GM21381 (cell line): ENCODE data around the gene ATRN.
"Not testable (repeated sequence)": the region's sequence is repeated elsewhere in the genome, so short reads cannot be mapped to it uniquely, and the experiment has no call there.

Source experiments
- ATAC-seq: cut with Tn5 transposase; IDR thresholded peaks from one replicate; pipeline ENCODE4 v1.9.1; 2021; ENCODE audit warnings: mild to moderate bottlenecking, moderate library complexity; ENCODE audit not compliant: unreplicated experiment

Gene ATRN

DNA sequence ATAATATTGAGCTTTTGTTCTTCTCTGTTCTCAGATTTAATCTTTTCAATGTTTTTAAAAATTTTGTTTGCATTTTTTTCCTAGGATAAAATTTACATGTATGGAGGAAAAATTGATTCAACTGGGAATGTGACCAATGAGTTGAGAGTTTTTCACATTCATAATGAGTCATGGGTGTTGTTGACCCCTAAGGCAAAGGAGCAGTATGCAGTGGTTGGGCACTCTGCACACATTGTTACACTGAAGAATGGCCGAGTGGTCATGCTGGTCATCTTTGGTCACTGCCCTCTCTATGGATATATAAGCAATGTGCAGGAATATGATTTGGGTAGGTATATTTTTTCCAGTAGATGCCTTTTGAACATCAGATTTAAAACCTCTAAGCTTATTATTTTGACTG lies 89.8 kb downstream of the ATRN start:
- ATAC-seq: no peak

DNA sequence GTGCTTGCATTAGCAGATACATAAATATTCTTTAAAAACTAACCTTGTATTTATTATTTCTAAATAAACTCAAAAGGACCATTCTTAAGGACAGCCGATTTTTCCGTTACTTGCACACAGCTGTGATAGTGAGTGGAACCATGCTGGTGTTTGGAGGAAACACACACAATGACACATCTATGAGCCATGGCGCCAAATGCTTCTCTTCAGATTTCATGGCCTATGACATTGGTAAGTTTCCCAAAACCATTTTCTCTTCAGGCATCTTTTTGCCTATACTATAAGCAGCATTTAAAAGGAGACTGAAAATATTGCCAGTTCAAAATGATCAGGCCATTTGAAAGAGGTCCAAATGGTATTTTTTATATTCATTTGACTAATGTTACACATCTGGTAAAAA lies 92.3 kb downstream of the ATRN start:
- no peak for ATAC-seq

DNA sequence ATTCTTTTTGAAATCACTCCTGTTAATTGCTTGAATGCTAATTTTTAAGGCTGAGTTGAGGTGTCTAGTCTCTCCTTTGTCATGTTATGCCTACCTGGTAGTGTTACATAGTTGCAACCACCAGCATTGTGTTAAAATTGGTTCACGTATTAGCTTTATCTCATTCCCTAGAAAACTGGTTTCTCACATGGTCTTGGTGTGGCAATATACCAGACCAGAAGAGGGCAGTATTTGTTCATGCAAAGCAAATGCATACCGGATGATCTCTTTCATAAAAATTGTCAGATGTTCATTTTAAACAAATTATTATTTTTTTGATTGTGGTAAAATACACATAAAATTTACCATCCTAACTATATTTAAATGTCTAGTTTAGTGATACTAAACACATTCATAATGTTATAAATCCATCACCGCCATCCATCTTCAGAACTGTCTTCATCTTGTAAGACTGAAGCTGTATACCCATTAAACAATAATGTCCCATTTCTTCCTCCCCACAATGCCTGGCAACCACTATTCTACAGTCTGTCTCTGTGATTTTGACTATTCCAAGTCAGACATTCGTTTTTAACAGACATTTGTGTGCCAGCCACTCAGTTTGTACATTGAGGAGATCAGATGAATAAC lies 92.8 kb downstream of the ATRN start:
- ATAC-seq: no peak

DNA sequence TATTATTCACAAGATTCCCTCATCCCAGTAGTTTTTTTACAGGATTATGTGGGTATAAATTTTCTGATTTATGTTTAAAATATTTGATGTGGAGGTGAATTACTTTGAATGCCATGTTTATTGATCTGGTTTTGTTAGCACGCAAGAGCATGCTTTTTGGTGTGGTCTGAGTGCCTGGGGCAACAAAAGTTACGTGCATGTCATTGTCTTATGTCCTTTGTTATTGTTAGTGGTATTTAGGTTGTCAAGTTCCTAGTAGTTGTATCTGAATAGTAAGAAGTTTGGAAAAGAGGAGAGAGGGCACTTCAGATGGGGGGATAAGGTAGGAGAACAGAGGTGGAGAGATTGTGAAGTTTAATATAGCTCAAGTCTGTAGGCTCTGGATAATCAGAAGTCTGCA lies 95.0 kb downstream of the ATRN start:
- ATAC-seq: no peak

DNA sequence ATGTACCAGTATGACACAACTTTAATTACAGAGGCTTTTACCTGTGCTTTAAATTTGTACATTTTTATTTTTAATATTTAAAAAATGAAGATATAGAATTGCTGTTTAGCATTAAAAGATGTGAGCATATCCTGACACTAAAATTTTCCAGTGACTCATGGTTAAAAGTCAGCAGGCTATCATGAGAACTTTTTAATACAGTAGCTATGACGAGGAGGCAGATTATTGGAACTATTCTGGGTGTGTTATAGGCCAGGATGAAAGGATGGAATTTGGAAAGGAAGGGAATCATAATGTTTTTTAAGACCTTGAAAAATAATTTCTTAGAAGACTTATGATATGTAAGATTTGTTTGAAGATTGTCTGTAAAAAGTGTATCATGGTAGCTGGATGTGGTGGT lies 101.3 kb downstream of the ATRN start:
- no peak for ATAC-seq

DNA sequence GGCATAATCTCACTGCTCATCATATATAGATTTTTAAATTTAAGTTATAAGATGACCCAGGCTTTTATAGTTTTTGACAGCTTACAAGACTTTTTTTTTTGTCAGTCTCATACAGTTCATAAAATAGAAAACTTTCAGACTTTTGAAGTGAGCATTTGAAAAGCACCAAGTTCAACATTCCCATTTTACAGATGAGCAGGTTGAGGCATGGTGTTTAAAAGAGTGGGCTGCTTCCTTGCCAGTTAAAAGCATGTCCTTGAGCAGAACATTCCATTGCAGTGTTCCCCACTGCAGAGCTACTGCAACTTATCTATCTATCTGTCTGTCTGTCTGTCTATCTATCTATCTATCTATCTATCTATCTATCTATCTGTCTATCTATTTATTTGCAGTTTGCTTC lies 105.5 kb downstream of the ATRN start:
- ATAC-seq: no peak

DNA sequence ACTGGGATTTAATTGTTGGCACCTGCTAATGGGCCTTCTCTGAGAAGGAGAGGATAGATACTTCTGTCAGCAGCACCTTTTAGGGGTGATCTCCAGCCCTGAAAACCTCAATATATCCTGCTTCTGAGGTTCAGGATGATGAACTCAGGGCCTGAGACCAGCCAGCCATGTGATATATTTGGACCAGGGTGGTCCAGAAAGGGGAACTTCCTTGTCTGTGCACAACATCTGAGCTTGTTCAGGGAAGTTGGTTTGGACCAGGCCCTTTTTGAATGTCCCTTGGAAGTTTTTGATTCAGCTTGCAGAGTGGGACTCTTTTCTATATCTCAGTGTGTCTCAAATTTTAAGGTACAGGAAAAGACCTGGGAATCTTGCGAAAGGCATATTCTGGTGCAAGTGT lies 106.5 kb downstream of the ATRN start:
- no peak for ATAC-seq

DNA sequence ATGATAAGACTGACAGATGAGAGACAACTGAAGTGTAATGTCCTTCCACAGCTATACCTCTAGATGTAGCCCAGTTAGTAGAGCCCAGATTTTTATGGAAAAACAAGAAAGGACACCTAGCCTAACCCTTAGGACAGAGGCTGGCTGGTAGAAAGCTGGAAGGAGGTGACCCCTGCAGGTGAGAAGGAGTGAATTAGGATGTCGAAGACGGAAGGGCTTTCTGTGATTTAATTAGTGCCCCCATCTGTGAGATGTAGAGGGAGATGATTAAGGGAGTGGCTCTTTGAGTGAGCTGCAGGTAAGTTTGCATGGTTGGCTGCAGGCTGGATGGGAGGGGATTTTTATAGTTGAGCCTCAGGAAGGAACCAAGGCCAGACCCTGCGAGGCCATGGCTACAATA lies 109.6 kb downstream of the ATRN start:
- ATAC-seq: no peak

DNA sequence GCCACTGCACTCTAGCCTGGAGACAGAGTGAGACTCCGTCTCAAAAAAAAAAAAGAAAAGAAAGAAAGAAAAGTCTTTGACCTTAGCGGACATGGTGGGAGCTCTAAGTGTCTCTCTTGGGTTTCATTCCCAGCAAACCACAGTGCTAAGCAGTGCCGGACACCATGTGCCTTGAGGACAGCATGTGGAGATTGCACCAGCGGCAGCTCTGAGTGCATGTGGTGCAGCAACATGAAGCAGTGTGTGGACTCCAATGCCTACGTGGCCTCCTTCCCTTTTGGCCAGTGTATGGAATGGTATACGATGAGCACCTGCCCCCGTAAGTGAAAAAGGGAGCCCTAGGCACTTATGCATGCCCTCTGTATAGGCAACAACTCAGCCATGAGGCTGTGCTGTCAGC lies 112.9 kb downstream of the ATRN start:
- no peak for ATAC-seq

DNA sequence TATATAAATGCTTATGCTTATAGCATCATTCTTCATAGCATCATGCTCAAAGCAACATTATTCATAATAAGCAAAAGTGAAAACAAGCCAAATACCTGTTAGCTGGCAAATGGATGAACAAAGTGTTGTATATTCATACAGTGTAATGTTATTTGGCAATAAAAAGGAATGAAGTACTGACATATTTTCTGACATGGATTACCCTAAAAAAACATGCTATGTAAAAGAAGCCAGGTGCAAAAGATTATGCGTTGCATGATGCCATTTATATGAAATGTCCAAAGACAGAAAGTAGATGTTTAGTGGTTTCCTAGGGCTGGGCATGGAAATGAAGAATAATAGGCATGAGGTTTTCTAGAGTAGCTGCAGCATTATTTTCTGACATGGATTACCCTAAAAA lies 115.3 kb downstream of the ATRN start:
- ATAC-seq: no peak

DNA sequence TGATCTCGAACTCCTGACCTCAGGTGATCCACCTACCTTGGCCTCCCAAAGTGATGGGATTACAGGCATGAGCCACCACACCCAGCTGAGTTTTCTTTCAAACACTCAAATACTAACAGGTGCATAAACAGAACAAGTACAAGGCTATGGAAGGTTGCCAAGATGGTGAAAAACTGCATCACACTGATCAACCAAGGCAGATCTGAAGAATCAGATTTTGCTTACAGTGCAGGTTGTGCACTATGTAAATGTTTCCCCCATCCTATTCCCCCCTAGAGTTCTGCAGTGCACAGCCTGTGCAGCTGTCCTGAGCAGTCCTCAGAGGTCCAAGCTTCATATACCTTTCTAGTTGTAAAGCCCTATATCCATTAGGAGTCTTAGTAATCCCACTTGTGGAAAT lies 119.3 kb downstream of the ATRN start:
- ATAC-seq: no peak

DNA sequence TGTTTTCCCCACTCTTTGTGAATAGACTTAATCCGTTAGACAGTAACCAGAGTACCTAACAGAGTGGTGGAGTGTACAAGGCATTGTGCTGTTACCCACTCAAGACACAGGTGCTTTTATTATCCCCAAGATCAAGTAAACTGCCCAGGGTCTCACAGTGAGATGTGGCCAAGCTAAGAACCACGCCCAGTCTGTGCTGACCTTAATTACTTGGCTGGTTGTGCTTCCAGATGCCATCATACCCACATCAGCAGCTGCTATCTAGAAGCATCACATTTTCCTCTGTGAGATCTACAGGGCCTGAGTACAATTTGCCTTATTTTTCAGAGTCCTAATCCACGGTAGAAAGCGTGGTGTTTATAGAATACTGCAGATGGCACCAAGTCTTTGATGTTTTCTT lies 122.1 kb downstream of the ATRN start:
- no peak for ATAC-seq

DNA sequence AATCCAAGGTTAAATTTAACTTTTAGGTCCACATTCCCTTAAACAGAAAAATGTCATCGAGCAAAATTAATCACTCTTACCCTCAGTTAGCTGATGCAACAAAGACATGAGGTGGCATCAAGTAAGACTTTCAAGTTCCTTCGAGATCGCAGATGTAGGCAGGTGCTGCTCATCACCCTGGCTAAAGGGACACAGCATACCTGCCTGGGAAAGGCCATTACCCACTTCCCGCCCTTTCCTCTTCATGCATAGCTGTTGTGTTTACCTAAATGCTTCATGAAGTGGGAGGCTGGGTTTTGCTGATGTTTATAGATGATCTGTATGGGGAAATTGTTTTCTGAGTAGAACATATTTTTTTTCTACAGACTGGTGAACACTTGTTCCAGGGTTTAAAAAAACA lies 124.7 kb downstream of the ATRN start:
- ATAC-seq: no peak

DNA sequence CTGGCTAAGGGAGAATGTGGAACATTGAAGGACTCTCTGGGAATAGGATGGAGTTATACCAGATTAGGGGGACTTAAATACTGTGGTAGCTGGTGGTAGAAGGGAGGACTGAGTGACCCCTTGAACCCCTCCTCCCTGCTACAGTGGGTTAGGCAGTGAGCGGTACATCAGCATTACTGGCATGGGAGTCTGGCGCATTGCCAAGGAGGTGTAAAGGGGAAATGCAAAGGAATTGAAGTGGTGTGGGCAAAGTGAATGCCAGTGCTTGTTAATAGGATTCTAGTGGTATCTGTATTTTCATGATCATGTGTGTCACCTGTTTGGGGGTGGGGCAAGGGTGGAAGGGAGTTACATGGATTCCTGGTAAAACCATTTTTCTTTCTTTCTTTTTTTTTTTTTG lies 132.3 kb downstream of the ATRN start:
- no peak for ATAC-seq

DNA sequence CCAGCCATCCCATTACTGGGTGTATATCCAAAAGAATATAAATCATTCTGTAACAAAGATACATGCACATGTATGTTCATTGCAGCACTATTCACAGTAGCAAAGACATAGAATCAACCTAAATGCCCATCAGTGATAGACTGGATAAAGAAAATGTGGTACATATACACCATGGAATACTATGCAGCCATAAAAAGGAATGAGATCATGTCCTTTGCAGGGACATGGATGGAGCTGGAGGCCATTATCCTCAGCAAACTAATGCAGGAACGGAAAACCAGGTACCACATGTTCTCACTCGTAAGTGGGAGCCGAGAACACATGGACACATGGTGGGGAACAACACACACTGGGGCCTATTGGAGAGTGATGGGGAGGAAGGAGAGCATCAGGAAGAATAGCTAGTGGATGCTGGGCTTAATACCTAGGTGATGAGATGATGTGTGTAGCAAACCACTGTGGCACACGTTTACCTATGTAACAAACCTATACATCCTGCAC lies 134.6 kb downstream of the ATRN start:
- ATAC-seq: not testable (repeated sequence)

DNA sequence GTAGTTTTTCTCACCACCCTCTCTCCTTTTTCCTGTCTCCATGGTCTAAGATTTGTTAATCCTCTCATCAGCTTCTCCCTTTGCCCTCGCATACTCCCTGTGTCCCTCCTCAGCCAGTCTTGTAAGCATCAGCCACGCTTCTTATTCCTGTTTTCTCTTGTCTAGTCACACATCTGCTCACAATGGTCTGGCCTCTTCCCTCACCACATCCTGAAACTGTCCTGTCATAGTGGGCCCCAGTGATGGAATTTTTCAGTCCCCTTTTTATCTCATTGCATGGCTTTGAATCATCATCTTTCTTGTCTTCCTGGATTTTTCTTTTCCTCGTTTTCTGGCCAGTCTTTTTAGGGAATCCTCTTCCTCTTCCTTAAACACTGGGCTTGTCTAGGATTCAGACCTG lies 135.2 kb downstream of the ATRN start:
- no peak for ATAC-seq

DNA sequence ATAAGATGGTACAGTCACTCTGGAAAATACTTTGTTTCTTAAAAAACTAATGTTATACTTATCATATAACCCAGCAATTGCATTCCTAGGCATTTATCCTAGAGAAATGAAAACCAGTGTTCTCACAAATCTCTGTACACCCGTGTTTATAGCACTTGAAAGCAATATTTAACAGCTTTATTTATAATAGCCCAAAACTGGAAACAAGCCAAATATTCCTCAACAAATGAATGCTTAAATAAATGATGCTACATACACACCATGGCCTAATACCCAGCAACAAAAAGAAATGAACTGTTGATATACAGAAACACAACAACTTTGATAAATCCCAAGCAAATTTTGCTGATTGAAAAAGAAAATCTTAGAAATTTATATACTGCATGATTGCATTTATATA lies 141.1 kb downstream of the ATRN start:
- ATAC-seq: no peak

DNA sequence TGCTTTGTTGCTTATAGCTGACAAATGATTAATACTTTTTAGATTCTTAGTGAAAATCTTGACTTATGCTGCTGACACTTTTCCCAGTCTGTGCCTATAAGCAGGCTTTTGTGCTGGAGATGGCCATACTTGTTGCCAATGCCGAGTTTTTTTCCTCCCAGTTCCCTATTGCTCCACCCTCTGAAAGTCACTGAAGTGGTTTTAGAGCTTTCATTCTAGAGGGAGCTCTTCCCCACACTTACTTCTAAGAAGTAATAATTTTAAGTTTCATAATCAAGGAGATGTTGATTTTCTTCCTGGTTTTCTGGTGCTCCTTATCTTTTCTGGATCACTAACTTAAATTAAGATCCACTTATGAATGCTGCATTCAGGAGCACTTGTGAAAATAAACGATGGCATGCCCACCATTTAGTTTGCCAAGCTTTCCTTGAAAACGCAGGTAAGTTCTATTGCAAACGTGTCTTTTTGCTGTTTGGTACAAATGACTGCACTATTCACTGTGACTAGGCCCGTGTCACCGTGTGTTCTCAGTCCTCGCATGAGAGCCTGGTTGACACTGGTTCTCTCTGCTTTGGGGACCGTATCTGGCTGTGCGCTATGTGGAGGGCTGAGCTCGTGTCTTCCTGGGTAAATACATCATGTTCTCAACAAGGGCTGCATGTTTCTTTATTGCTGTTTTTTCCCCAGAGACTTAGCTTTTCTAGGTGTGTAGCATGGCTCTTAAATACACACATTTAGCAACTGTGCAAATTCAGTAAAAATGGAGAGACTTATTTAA lies 142.2 kb downstream of the ATRN start:
- ATAC-seq: no peak

DNA sequence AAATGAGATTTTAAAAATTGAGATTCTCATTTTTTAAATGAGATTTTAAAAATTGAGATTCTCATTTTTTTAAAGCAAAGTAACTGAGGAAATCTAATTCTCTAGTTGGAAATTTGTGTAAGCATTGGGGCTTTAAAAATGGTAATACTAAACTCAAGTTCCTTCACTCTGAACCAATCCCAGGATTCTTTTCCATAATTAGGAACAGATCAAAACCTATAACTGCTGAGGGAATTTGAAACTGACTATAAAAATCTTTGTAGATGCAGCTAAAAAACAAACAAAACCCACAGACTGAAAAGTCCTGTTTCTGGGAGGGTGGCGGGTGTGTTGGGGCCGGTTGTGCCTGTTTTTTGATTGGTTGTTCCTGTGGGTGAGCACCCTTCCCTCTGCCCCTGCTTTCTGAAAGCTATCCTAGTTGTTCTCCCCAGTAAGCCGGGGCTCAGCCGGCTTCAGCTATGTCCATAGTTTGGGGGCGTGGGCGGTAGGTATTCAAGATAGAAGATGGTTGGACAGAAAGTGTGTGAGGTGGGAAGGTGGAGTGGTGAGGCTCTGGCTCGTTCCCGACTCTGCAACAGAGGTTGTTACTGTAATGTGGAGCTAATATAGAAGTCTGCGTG lies 143.1 kb downstream of the ATRN start:
- ATAC-seq: no peak

DNA sequence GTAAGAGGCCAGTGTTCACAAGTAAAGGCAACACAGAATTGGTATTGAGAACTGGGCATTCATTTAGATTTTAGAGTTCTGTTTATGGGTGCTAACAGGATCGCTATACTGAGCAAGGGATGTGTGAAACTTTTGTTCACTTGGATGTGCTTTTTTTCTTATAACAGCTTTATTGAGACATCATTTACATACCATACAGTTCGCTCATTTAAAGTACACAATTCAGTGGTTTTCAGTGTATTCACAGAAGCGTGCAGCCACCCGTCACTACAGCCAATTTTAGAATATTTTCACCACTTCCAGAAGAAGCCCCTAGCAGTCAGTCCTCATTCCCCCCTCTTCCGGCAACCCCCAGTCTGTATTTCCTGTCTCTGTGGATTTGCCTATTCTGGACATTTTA lies 143.6 kb downstream of the ATRN start:
- no peak for ATAC-seq

DNA sequence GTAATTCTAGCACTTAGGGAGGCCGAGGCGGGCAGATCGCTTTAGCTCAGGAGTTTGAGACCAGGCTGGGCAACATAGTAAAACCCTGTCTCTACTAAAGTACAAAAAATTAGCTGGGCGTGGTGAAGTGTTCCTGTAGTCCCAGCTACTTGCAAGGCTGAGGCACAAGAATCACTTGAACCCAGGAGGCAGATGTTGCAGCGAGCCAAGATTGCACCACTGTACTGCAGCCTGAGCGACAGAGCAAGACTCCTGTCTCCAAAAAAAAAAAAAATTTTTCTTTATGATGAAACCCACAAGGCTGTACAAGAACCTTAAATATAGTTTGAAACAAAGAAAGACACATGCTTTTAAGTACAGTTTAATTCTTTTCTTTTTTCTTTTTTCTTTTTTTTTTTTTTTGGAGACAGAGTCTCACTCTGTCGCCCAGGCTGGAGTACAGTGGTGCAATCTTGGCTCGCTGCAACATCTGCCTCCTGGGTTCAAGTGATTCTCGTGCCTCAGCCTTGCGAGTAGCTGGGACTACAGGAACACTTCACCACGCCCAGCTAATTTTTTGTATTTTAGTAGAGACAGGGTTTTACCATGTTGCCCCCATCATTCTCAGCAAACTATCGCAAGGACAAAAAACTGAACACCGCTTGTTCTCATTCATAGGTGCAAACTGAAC lies 144.5 kb downstream of the ATRN start:
- ATAC-seq: not testable (repeated sequence)

DNA sequence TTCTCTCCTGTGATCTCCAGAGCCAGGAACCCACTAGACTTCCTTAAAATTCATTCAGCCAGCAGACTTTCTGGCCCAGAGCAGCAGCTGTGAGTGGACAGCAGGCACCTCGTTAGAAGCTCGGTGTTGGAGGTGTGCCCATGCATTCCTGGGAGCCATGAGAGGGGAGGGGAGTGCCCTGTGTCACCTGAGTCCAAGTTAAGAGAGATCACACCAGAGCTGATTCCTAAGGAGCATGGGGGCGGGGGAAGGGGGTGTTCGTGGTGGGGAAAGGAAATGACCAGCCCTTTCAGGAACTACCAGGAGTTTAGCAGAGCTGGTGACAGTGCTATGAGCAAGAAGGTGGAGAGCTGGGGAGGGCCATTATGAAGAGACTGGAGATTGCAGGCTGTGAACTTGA lies 145.4 kb downstream of the ATRN start:
- ATAC-seq: no peak
